ENCODE data around the gene PIKFYVE. TPM values are rescaled to one million over a fixed set of nuclear protein-coding genes. Genes with fewer than 3 reads are reported as not detected.
"Not testable (repeated sequence)": the region's sequence is repeated elsewhere in the genome, so short reads cannot be mapped to it uniquely, and the experiment has no call there.

The PIKFYVE gene
- polyA plus RNA-seq (2013, experiment 1 of 2) = 26.5 TPM
- 24.8 TPM for polyA plus RNA-seq (2013, experiment 2 of 2)

- 0% methylated on average over 24 to 43 of the region's 50 CpGs for WGBS, 2 experiments (ENCODE audit: insufficient coverage in 2 of 2)
- Histone ChIP-seq H3K4me3 (ENCODE audit: extremely low read depth, insufficient read depth, low read length, poor library complexity, severe bottlenecking) (peak within 1 kb of the TSS; percentile 82), H3K4me1 (ENCODE audit: control insufficient read depth, insufficient read depth, low read length, poor library complexity, severe bottlenecking) (peaks cover 4% of the 10 kb centered on the region), H3K36me3 (ENCODE audit: control insufficient read depth, insufficient read depth, low read length) (peaks cover 11% of the 10 kb centered on the region), H3K9me3 (ENCODE audit: control insufficient read depth, low read length) (no peaks in the 10 kb centered on the region), H3K27ac (ENCODE audit: low read depth, low read length, severe bottlenecking) (peak within 1 kb of the TSS; percentile 90)
Observed at GRCh38 chr2:208265801-208266552, at the start of gene PIKFYVE. Gene PIKFYVE (plus strand): TSS chr2:208266255. CDS start chr2:208271520, 5,265 bp downstream.

- H3K4me1 ChIP-seq (ENCODE audit: control insufficient read depth, insufficient read depth, low read length, poor library complexity, severe bottlenecking); H3K36me3 ChIP-seq (ENCODE audit: control insufficient read depth, insufficient read depth, low read length); H3K9me3 ChIP-seq (ENCODE audit: control insufficient read depth, low read length); H3K27ac ChIP-seq (ENCODE audit: low read depth, low read length, severe bottlenecking); H3K4me3 ChIP-seq (ENCODE audit: extremely low read depth, insufficient read depth, low read length, poor library complexity, severe bottlenecking): not testable (repeated sequence)
- WGBS, 2 experiments (ENCODE audit: insufficient coverage in 2 of 2) = 72 to 80% methylated on average over 1 to 3 of the region's 3 CpGs
Observed at GRCh38 chr2:208221873-208222272, 44.2 kb upstream of the PIKFYVE start.

GRCh38 chr2:208222351-208222750 is 43.7 kb upstream of the PIKFYVE start:
- no peak overlapping the region for H3K4me3 ChIP-seq (ENCODE audit: extremely low read depth, insufficient read depth, low read length, poor library complexity, severe bottlenecking)
- H3K4me1 ChIP-seq (ENCODE audit: control insufficient read depth, insufficient read depth, low read length, poor library complexity, severe bottlenecking) = no peaks in the 10 kb centered on the region
- H3K36me3 ChIP-seq (ENCODE audit: control insufficient read depth, insufficient read depth, low read length) = no peaks in the 10 kb centered on the region
- no peak overlapping the region for H3K27ac ChIP-seq (ENCODE audit: low read depth, low read length, severe bottlenecking)
- 93 to 100% methylated on average over 2 to 3 of the region's 3 CpGs for whole genome bisulfite sequencing, 2 experiments (ENCODE audit: insufficient coverage in 2 of 2)
- no peaks in the 10 kb centered on the region for H3K9me3 ChIP-seq (ENCODE audit: control insufficient read depth, low read length)

GRCh38 chr2:208224802-208225201 is 41.3 kb upstream of the PIKFYVE start:
- H3K4me1 ChIP-seq (ENCODE audit: control insufficient read depth, insufficient read depth, low read length, poor library complexity, severe bottlenecking) = no peaks in the 10 kb centered on the region
- WGBS, 2 experiments (ENCODE audit: insufficient coverage in 2 of 2) = 82% methylated on average over 2 of the region's 2 CpGs; no CpG with 5 or more reads in 1 of the 2 experiments
- no peak overlapping the region for H3K27ac ChIP-seq (ENCODE audit: low read depth, low read length, severe bottlenecking)

GRCh38 chr2:208227581-208228232 is 38.3 kb upstream of the PIKFYVE start:
- Histone ChIP-seq H3K9me3 (ENCODE audit: control insufficient read depth, low read length) (no peaks in the 10 kb centered on the region), H3K4me3 (ENCODE audit: extremely low read depth, insufficient read depth, low read length, poor library complexity, severe bottlenecking) (no peak overlapping the region), H3K27ac (ENCODE audit: low read depth, low read length, severe bottlenecking) (no peak overlapping the region), H3K36me3 (ENCODE audit: control insufficient read depth, insufficient read depth, low read length) (no peaks in the 10 kb centered on the region), H3K4me1 (ENCODE audit: control insufficient read depth, insufficient read depth, low read length, poor library complexity, severe bottlenecking) (no peaks in the 10 kb centered on the region)
- WGBS, 2 experiments (ENCODE audit: insufficient coverage in 2 of 2) = 92 to 93% methylated on average over 29 to 30 of the region's 33 CpGs

More at GRCh38 chr2:208224802-208225201, 41.3 kb upstream of the PIKFYVE start:
- no peak overlapping the region for H3K4me3 ChIP-seq (ENCODE audit: extremely low read depth, insufficient read depth, low read length, poor library complexity, severe bottlenecking)
- H3K9me3 ChIP-seq (ENCODE audit: control insufficient read depth, low read length) = no peaks in the 10 kb centered on the region
- H3K36me3 ChIP-seq (ENCODE audit: control insufficient read depth, insufficient read depth, low read length) = no peaks in the 10 kb centered on the region

GRCh38 chr2:208228476-208228875 is 37.6 kb upstream of the PIKFYVE start:
- no peaks in the 10 kb centered on the region for H3K9me3 ChIP-seq (ENCODE audit: control insufficient read depth, low read length)
- no peaks in the 10 kb centered on the region for H3K36me3 ChIP-seq (ENCODE audit: control insufficient read depth, insufficient read depth, low read length)
- 100% methylated on average over 1 of the region's 1 CpG; no CpG with 5 or more reads in 1 of the 2 experiments for WGBS, 2 experiments (ENCODE audit: insufficient coverage in 2 of 2)
- H3K4me3 ChIP-seq (ENCODE audit: extremely low read depth, insufficient read depth, low read length, poor library complexity, severe bottlenecking) = no peak overlapping the region
- no peak overlapping the region for H3K27ac ChIP-seq (ENCODE audit: low read depth, low read length, severe bottlenecking)
- H3K4me1 ChIP-seq (ENCODE audit: control insufficient read depth, insufficient read depth, low read length, poor library complexity, severe bottlenecking) = no peaks in the 10 kb centered on the region

- H3K4me3 ChIP-seq (ENCODE audit: extremely low read depth, insufficient read depth, low read length, poor library complexity, severe bottlenecking) = no peak overlapping the region
- H3K9me3 ChIP-seq (ENCODE audit: control insufficient read depth, low read length) = no peaks in the 10 kb centered on the region
- peaks cover 38% of the 10 kb centered on the region for H3K36me3 ChIP-seq (ENCODE audit: control insufficient read depth, insufficient read depth, low read length)
- no peak overlapping the region for H3K27ac ChIP-seq (ENCODE audit: low read depth, low read length, severe bottlenecking)
- H3K4me1 ChIP-seq (ENCODE audit: control insufficient read depth, insufficient read depth, low read length, poor library complexity, severe bottlenecking) = no peaks in the 10 kb centered on the region
- WGBS, 2 experiments (ENCODE audit: insufficient coverage in 2 of 2) = 100% methylated on average over 1 of the region's 1 CpG; no CpG with 5 or more reads in 1 of the 2 experiments
Observed at GRCh38 chr2:208234786-208235185, 31.3 kb upstream of the PIKFYVE start.

- H3K36me3 ChIP-seq (ENCODE audit: control insufficient read depth, insufficient read depth, low read length) = peaks cover 49% of the 10 kb centered on the region
- WGBS, 2 experiments (ENCODE audit: insufficient coverage in 2 of 2) = no CpG with 5 or more reads among the region's 2 CpGs
- no peak overlapping the region for H3K27ac ChIP-seq (ENCODE audit: low read depth, low read length, severe bottlenecking)
- no peaks in the 10 kb centered on the region for H3K9me3 ChIP-seq (ENCODE audit: control insufficient read depth, low read length)
- no peaks in the 10 kb centered on the region for H3K4me1 ChIP-seq (ENCODE audit: control insufficient read depth, insufficient read depth, low read length, poor library complexity, severe bottlenecking)
- no peak overlapping the region for H3K4me3 ChIP-seq (ENCODE audit: extremely low read depth, insufficient read depth, low read length, poor library complexity, severe bottlenecking)
Observed at GRCh38 chr2:208235860-208236259, 30.2 kb upstream of the PIKFYVE start.

- 96 to 100% methylated on average over 8 of the region's 9 CpGs for WGBS, 2 experiments (ENCODE audit: insufficient coverage in 2 of 2)
- no peak overlapping the region for H3K27ac ChIP-seq (ENCODE audit: low read depth, low read length, severe bottlenecking)
- H3K9me3 ChIP-seq (ENCODE audit: control insufficient read depth, low read length) = no peaks in the 10 kb centered on the region
- H3K4me3 ChIP-seq (ENCODE audit: extremely low read depth, insufficient read depth, low read length, poor library complexity, severe bottlenecking) = no peak overlapping the region
- H3K36me3 ChIP-seq (ENCODE audit: control insufficient read depth, insufficient read depth, low read length) = peaks cover 90% of the 10 kb centered on the region
- H3K4me1 ChIP-seq (ENCODE audit: control insufficient read depth, insufficient read depth, low read length, poor library complexity, severe bottlenecking) = no peaks in the 10 kb centered on the region
Observed at GRCh38 chr2:208239770-208240493, 26.1 kb upstream of the PIKFYVE start.

GRCh38 chr2:208240619-208241209 is 25.3 kb upstream of the PIKFYVE start:
- peaks cover 97% of the 10 kb centered on the region for H3K36me3 ChIP-seq (ENCODE audit: control insufficient read depth, insufficient read depth, low read length)
- no peaks in the 10 kb centered on the region for H3K4me1 ChIP-seq (ENCODE audit: control insufficient read depth, insufficient read depth, low read length, poor library complexity, severe bottlenecking)
- no peak overlapping the region for H3K27ac ChIP-seq (ENCODE audit: low read depth, low read length, severe bottlenecking)
- no peaks in the 10 kb centered on the region for H3K9me3 ChIP-seq (ENCODE audit: control insufficient read depth, low read length)
- no peak overlapping the region for H3K4me3 ChIP-seq (ENCODE audit: extremely low read depth, insufficient read depth, low read length, poor library complexity, severe bottlenecking)
- 80% methylated on average over 1 of the region's 3 CpGs; no CpG with 5 or more reads in 1 of the 2 experiments for WGBS, 2 experiments (ENCODE audit: insufficient coverage in 2 of 2)
